ENCODE measurements around the gene GRM7.

GRCh38 chr3:6827453-6827852 lies 33.5 kb upstream of the GRM7 start:
- TF ChIP-seq CTCF (IDR thresholded peaks at IDR 0.05; ENCODE audit: low read depth, low read length) = no peak
- TF ChIP-seq EZH2phosphoT487 (IDR thresholded peaks at IDR 0.05; ENCODE audit: low read depth) = no peak
